HepG2 (cell line): ENCODE measurements around the gene SNX21. TPM values are rescaled to one million over a fixed set of nuclear protein-coding genes. Genes with fewer than 3 reads are reported as not detected.

Source experiments
- BRCA1 ChIP-seq: sonication (generic); formaldehyde crosslinking; IDR thresholded peaks from 2 replicates; pipeline ENCODE4 v1.4.0; 2020; ENCODE audit warnings: missing genetic modification reagents
- CCDC6 ChIP-seq: sonication (generic); formaldehyde crosslinking; IDR thresholded peaks from 2 replicates; pipeline ENCODE4 v1.8.1; 2022; ENCODE audit warnings: mild to moderate bottlenecking, missing genetic modification reagents, moderate library complexity
- DRAP1 ChIP-seq: IDR thresholded peaks from 2 replicates; pipeline ENCODE4 v1.6.1; 2016; ENCODE audit warnings: missing genetic modification reagents, missing compliant biosample characterization
- HMG20A ChIP-seq: IDR thresholded peaks from 2 replicates; pipeline ENCODE4 v1.6.1; 2016; ENCODE audit warnings: borderline replicate concordance
- MED1 ChIP-seq: sonication (generic); formaldehyde crosslinking; IDR thresholded peaks from 2 replicates; pipeline ENCODE4 v1.4.0; 2020; ENCODE audit warnings: missing genetic modification reagents
- PPARG ChIP-seq: conservative IDR thresholded peaks from 2 replicates; pipeline ENCODE4 v1.6.1; 2016; ENCODE audit warnings: missing biosample characterization, missing genetic modification reagents
- RBM22 ChIP-seq: fragments of 200-400 bp; formaldehyde crosslinking; optimal IDR thresholded peaks from 2 replicates; pipeline ENCODE3; 2017; ENCODE audit warnings: mild to moderate bottlenecking, low read length, moderate library complexity
- RFX1 ChIP-seq: fragments of 450-650 bp; IDR thresholded peaks from 2 replicates; pipeline ENCODE4 v1.6.1; 2017
- ZBTB1 ChIP-seq: sonication (generic); formaldehyde crosslinking; IDR thresholded peaks from 2 replicates; pipeline ENCODE4 v1.4.0; 2020; ENCODE audit warnings: missing genetic modification reagents, borderline replicate concordance
- ZBTB20 ChIP-seq: sonication (generic); formaldehyde crosslinking; IDR thresholded peaks from 2 replicates; pipeline ENCODE4 v1.8.1; 2023; ENCODE audit warnings: missing genetic modification reagents, low read depth, mild to moderate bottlenecking, borderline replicate concordance
- ZNF143 ChIP-seq: sonication (generic); formaldehyde crosslinking; IDR thresholded peaks from 2 replicates; pipeline ENCODE4 v1.4.0; 2020; ENCODE audit warnings: missing genetic modification reagents
- ZNF296 ChIP-seq: sonication (generic); formaldehyde crosslinking; conservative IDR thresholded peaks from 2 replicates; pipeline ENCODE4 v1.5.0; 2020; ENCODE audit warnings: mild to moderate bottlenecking, missing genetic modification reagents
- ZNF350 ChIP-seq: sonication (generic); formaldehyde crosslinking; IDR thresholded peaks from 2 replicates; pipeline ENCODE4 v1.4.0; 2020; ENCODE audit warnings: mild to moderate bottlenecking, low read depth, missing genetic modification reagents, borderline replicate concordance
- ZNF382 ChIP-seq: sonication (generic); formaldehyde crosslinking; IDR thresholded peaks from 2 replicates; pipeline ENCODE4 v1.5.0; 2020; ENCODE audit warnings: missing genetic modification reagents, mild to moderate bottlenecking, borderline replicate concordance
- ZNF431 ChIP-seq: sonication (generic); formaldehyde crosslinking; IDR thresholded peaks from 2 replicates; pipeline ENCODE4 v1.9.0; 2022; ENCODE audit warnings: missing genetic modification reagents, low read depth, mild to moderate bottlenecking, borderline replicate concordance
- ZNF780A ChIP-seq: sonication (generic); formaldehyde crosslinking; IDR thresholded peaks from 2 replicates; pipeline ENCODE4 v1.8.0; 2022; ENCODE audit warnings: mild to moderate bottlenecking, missing genetic modification reagents, moderate library complexity
- ZNF782 ChIP-seq: sonication (generic); formaldehyde crosslinking; IDR thresholded peaks from 2 replicates; pipeline ENCODE4 v1.4.0; 2020; ENCODE audit warnings: missing genetic modification reagents, mild to moderate bottlenecking, borderline replicate concordance
- ZNF83 ChIP-seq: sonication (generic); formaldehyde crosslinking; IDR thresholded peaks from 2 replicates; pipeline ENCODE4 v1.4.0; 2020; ENCODE audit warnings: missing genetic modification reagents, mild to moderate bottlenecking, borderline replicate concordance
- ZZZ3 ChIP-seq: sonication (generic); formaldehyde crosslinking; IDR thresholded peaks from 2 replicates; pipeline ENCODE4 v1.4.0; 2020; ENCODE audit warnings: missing genetic modification reagents, mild to moderate bottlenecking, borderline replicate concordance
- polyA plus RNA-seq, 8 experiments: library from polyadenylated mRNA; depleted of rRNA in 3 of 8; stranded (reverse) in 7 of 8; unstranded in 1 of 8; fragments of >200 nt; fragmentation: Illumina TruSeq in 4 of 8; extraction: Trizol in 4 of 8; gene quantifications; 2 replicates each; pipeline versions ENCODE4 v1.2.1 to v1.2.3, GENCODE V29; 2011 to 2016; ENCODE audit warnings: low read depth in 4 of 8, missing spikeins in 1 of 8, mixed read lengths in 1 of 8; ENCODE audit not compliant: insufficient read depth in 1 of 8
- total RNA-seq, 5 experiments: library from RNA; depleted of rRNA; stranded (reverse); fragments of >200 nt; fragmentation: Illumina TruSeq; extraction: Trizol; gene quantifications; 2 replicates each; pipeline ENCODE4 v1.2.3, GENCODE V29; 2016; ENCODE audit warnings: low read depth in 1 of 5
- TF ChIP-seq, protein P1 (sequence below): sonication (generic); formaldehyde crosslinking; IDR thresholded peaks from 2 replicates; pipeline ENCODE4 v1.4.0; 2020; ENCODE audit warnings: missing genetic modification reagents, mild to moderate bottlenecking, borderline replicate concordance
- TF ChIP-seq, protein P2 (sequence below): sonication (generic); formaldehyde crosslinking; IDR thresholded peaks from 2 replicates; pipeline ENCODE4 v1.8.1; 2023; ENCODE audit warnings: mild to moderate bottlenecking, moderate library complexity, missing genetic modification reagents
- TF ChIP-seq, protein P3 (sequence below): IDR thresholded peaks from 2 replicates; pipeline ENCODE4 v1.6.1; 2016; ENCODE audit warnings: mild to moderate bottlenecking
- TF ChIP-seq, protein P4 (sequence below): sonication (generic); formaldehyde crosslinking; IDR thresholded peaks from 2 replicates; pipeline ENCODE4 v1.5.0; 2020; ENCODE audit warnings: missing genetic modification reagents
- TF ChIP-seq, protein P5 (sequence below): sonication (generic); formaldehyde crosslinking; IDR thresholded peaks from 2 replicates; pipeline ENCODE4 v1.8.0; 2022; ENCODE audit warnings: missing genetic modification reagents, mild to moderate bottlenecking, inconsistent platforms, borderline replicate concordance

The SNX21 gene
- total and polyA plus RNA-seq, 2 of the 13 experiments (the other 11 are each of a cell fraction or from before 2014, with no cell fraction given), result 7.7 to 12.8 TPM

DNA sequence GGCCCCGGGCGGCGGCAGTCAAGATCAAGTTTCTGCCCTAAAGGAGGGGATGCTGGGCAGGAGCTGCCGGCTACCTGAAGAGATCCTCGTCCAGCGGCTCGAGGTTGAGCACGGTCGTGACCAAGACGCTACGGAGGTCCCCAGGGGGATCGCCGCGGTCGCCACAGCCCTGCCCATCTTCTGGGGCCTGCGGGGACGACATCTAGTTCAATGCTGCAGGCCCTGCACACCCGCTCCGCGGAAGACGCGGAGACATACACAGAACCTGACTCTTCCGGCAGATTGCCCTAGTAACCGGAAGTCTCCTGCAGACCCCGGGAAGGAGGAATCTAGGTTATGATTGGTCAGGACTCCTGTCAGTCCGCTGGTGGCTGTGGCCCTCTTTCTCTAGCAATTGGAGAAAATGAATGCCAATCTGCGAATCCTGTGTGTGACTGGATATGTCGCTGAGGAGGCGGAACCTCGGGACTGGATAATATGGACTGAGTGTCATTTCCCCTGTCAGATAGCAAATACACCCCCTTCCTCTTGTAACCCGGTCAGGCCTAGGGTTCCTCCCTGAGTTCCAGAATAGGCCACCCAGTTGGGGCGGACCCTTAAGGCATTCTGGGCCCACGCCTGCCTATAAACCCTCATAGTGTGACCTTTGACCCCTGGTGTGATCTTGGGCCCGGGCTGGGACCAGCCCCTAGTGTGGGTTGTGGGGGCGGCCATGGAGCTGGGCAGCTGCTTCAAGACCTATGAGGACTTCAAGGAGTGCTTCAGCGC is 23.7 kb downstream of the SNX21 start, which contains the start of the genes ACOT8 and ZSWIM3 (continued):
- TF ChIP-seq, protein P1, sequence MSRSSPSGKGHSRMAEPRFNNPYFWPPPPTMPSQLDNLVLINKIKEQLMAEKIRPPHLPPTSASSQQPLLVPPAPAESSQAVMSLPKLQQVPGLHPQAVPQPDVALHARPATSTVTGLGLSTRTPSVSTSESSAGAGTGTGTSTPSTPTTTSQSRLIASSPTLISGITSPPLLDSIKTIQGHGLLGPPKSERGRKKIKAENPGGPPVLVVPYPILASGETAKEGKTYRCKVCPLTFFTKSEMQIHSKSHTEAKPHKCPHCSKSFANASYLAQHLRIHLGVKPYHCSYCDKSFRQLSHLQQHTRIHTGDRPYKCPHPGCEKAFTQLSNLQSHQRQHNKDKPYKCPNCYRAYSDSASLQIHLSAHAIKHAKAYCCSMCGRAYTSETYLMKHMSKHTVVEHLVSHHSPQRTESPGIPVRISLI (CRISPR knock-in tag), result no peak
- TF ChIP-seq CCDC6 (CRISPR knock-in tag) (no peak), MED1 (CRISPR knock-in tag) (peak; percentile 62), HMG20A (0 out of 2 replicates have a peak, but pooled peaks have one; percentile 18), ZNF782 (no peak), ZNF350 (peak; percentile 92), ZBTB1 (CRISPR knock-in tag) (no peak), ZBTB20 (no peak), ZNF382 (CRISPR knock-in tag) (no peak), ZNF143 (CRISPR knock-in tag) (peak; percentile 50), ZNF83 (CRISPR knock-in tag) (no peak), BRCA1 (CRISPR knock-in tag) (peak; percentile 84), PPARG (CRISPR knock-in tag) (peak; percentile 58), RFX1 (peak; percentile 26; the same call in 1 of the 2 replicates), ZNF431 (CRISPR knock-in tag) (peak; percentile 17; the same call in 1 of the 2 replicates), RBM22 (no peak), ZZZ3 (no peak; the same call in 1 of the 2 replicates), ZNF780A (CRISPR knock-in tag) (no peak), DRAP1 (CRISPR knock-in tag) (peak; percentile 100), ZNF296 (CRISPR knock-in tag) (peak; percentile 57; the same call in 1 of the 2 replicates)
- TF ChIP-seq, protein P2, sequence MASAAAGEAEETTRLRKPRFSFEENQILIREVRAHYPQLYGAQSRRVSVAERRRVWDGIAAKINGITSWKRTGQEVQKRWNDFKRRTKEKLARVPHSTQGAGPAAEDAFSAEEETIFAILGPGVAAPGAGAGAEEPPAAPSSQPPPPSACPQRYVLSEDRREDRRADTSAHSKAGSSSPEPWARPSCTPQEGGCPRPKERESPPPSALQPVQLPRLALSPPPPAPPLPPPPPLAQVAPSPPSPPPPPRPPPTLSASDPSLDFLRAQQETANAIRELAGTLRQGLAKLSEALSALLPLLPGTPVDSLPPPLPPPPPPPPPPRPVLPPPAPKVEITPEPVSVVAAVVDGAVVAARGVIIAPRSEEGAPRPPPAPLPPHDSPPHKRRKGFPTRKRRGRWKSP, result peak; percentile 75; the same call in 1 of the 2 replicates
- TF ChIP-seq, protein P3, sequence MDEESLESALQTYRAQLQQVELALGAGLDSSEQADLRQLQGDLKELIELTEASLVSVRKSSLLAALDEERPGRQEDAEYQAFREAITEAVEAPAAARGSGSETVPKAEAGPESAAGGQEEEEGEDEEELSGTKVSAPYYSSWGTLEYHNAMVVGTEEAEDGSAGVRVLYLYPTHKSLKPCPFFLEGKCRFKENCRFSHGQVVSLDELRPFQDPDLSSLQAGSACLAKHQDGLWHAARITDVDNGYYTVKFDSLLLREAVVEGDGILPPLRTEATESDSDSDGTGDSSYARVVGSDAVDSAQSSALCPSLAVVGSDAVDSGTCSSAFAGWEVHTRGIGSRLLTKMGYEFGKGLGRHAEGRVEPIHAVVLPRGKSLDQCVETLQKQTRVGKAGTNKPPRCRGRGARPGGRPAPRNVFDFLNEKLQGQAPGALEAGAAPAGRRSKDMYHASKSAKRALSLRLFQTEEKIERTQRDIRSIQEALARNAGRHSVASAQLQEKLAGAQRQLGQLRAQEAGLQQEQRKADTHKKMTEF (CRISPR knock-in tag), result peak; percentile 92
- TF ChIP-seq, protein P4, sequence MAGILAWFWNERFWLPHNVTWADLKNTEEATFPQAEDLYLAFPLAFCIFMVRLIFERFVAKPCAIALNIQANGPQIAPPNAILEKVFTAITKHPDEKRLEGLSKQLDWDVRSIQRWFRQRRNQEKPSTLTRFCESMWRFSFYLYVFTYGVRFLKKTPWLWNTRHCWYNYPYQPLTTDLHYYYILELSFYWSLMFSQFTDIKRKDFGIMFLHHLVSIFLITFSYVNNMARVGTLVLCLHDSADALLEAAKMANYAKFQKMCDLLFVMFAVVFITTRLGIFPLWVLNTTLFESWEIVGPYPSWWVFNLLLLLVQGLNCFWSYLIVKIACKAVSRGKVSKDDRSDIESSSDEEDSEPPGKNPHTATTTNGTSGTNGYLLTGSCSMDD (CRISPR knock-in tag), result no peak
- TF ChIP-seq, protein P5, sequence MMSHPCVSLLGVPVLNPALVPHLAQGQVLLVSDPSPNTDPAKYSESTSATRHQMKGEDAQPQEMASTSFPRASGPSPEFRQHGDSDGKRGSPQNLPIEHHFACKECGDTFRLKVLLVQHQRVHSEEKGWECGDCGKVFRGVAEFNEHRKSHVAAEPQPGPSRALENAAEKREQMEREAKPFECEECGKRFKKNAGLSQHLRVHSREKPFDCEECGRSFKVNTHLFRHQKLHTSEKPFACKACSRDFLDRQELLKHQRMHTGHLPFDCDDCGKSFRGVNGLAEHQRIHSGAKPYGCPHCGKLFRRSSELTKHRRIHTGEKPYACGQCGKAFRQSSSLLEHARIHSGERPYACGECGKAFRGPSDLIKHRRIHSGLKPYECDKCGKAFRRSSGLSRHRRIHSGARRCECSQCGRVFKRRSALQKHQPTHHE (CRISPR knock-in tag), result peak; percentile 86
